CD4-positive, alpha-beta T cell treated with Interleukin-4 for 4 hours (primary cell): ENCODE measurements around the gene ADAP1.
"Not testable (repeated sequence)": the region's sequence is repeated elsewhere in the genome, so short reads cannot be mapped to it uniquely, and the experiment has no call there.

Source experiments
- DNase-seq: peaks from one replicate; pipeline ENCODE4 v3.0.0-alpha.2; 2020

The ADAP1 gene

GRCh38 chr7:954330-955238, at the start of gene ADAP1:
TSS of gene ADAP1 (minus strand) at chr7:954680. CDS start at chr7:954477, 203 bp downstream.
- DNase-seq: peak; percentile 45

GRCh38 chr7:1002445-1002844, 48.0 kb upstream of the ADAP1 start:
- not testable (repeated sequence) for DNase-seq

GRCh38 chr7:1002026-1002425, 47.5 kb upstream of the ADAP1 start:
- not testable (repeated sequence) for DNase-seq

GRCh38 chr7:1001069-1001770, 46.7 kb upstream of the ADAP1 start:
- not testable (repeated sequence) for DNase-seq

- no peak for DNase-seq
These were observed 45.8 kb upstream of the ADAP1 start for GRCh38 chr7:999941-1000935.

- no peak for DNase-seq
These were observed 44.8 kb upstream of the ADAP1 start for GRCh38 chr7:999149-999879.

- no peak for DNase-seq
These were observed 43.2 kb upstream of the ADAP1 start for GRCh38 chr7:997404-998395.

GRCh38 chr7:996079-996872, 41.8 kb upstream of the ADAP1 start:
- no peak for DNase-seq

- no peak for DNase-seq
These were observed 41.1 kb upstream of the ADAP1 start for GRCh38 chr7:995571-995970.

- DNase-seq: no peak
These were observed 40.3 kb upstream of the ADAP1 start for GRCh38 chr7:994592-995308.

- DNase-seq: peak; percentile 89
These were observed 38.5 kb upstream of the ADAP1 start for GRCh38 chr7:992709-993607.

- DNase-seq: no peak
These were observed 37.5 kb upstream of the ADAP1 start for GRCh38 chr7:991729-992656.

GRCh38 chr7:990933-991728, 36.7 kb upstream of the ADAP1 start:
- DNase-seq: no peak

GRCh38 chr7:990352-990932, 36.0 kb upstream of the ADAP1 start:
- no peak for DNase-seq

- no peak for DNase-seq
These were observed 34.6 kb upstream of the ADAP1 start for GRCh38 chr7:988963-989529.
